Sigmoid colon (tissue), 7 donors: ENCODE measurements around the gene CCSER1. TPM values are rescaled to one million over a fixed set of nuclear protein-coding genes. Genes with fewer than 3 reads are reported as not detected.

Source experiments
- DNase-seq: peaks from one replicate; pipeline ENCODE4 v3.0.0-alpha.2; 2019
- H3K27ac ChIP-seq, 4 donors: fragments of 200-600 bp; sonication (generic); one replicate each; pipeline ENCODE4 v1.5.1; 2016 to 2019; ENCODE audit warnings: mild to moderate bottlenecking in 1 of 4
- H3K27me3 ChIP-seq, 3 donors: fragments of 200-600 bp; sonication (generic); one replicate each; pipeline ENCODE4 v1.5.1; 2019; ENCODE audit warnings: mild to moderate bottlenecking in 1 of 3
- H3K36me3 ChIP-seq, 4 donors: fragments of 200-600 bp; sonication (generic); one replicate each; pipeline ENCODE4 v1.5.1; 2016 to 2019
- H3K4me1 ChIP-seq, 4 donors: fragments of 200-600 bp; sonication (generic); one replicate each; pipeline ENCODE4 v1.5.1; 2017 to 2019
- H3K4me3 ChIP-seq, 4 donors: fragments of 200-600 bp; sonication (generic); one replicate each; pipeline ENCODE4 v1.5.1; 2017 to 2019; ENCODE audit warnings: mild to moderate bottlenecking in 2 of 4, moderate library complexity in 1 of 4
- H3K9me3 ChIP-seq, 4 donors: fragments of 200-600 bp in 3 of 4; sonication (generic) in 3 of 4; one replicate each; pipeline versions ENCODE4 v1.5.1 to v1.6.1; 2013 to 2019
- CTCF ChIP-seq, 4 experiments: fragments of 450-650 bp in 3 of 4; fragments of 200-600 bp in 1 of 4; IDR thresholded peaks; one replicate each; pipeline ENCODE4 v1.5.1; 2016 to 2019; ENCODE audit warnings: antibody characterized with exemption in 4 of 4, mild to moderate bottlenecking in 3 of 4, moderate library complexity in 2 of 4
- EP300 ChIP-seq, 4 donors: sonication (generic); formaldehyde crosslinking; IDR thresholded peaks; one replicate each; pipeline ENCODE4 v1.6.1; 2017; ENCODE audit warnings: antibody characterized with exemption in 4 of 4
- POLR2A ChIP-seq, 2 donors: fragments of 450-650 bp; IDR thresholded peaks; one replicate each; pipeline ENCODE4 v1.6.1; 2016; ENCODE audit warnings: antibody characterized with exemption in 2 of 2, mild to moderate bottlenecking in 2 of 2, moderate library complexity in 2 of 2
- POLR2AphosphoS5 ChIP-seq, 4 donors: sonication (generic); formaldehyde crosslinking; IDR thresholded peaks; one replicate each; pipeline ENCODE4 v1.6.1; 2017; ENCODE audit warnings: antibody characterized with exemption in 4 of 4
- WGBS, 2 donors: extraction: QIAGEN DNeasy Blood & Tissue Kit; methylation state at CpG; one replicate each; pipeline ENCODE4 v1.1.7; 2013; 5-methylcytosine and 5-hydroxymethylcytosine counted together
- intact Hi-C: fragments of 100-400 bp; cut with DNase I; formaldehyde crosslinking; loops from one replicate; pipeline ENCODE4 v1.15.1; 2023
- polyA plus RNA-seq, 3 donors: library from polyadenylated mRNA; stranded (reverse); fragments of 200-250 nt; gene quantifications; one replicate each; pipeline ENCODE4 v1.2.3, GENCODE V29; 2013
- total RNA-seq, 4 donors: library from RNA; depleted of rRNA; stranded (reverse); fragments of >200 nt; gene quantifications; one replicate each; pipeline ENCODE4 v1.1.0, GENCODE V29; 2016
- donor health status: healthy with polysubstance abuse.
- donor health status: Bipolar disorder and iron deficiency.
- donor health status: healthy.

Gene CCSER1
- total and polyA plus RNA-seq, 7 donors: 1.6 to 7.2 (median 4.2) TPM

DNA sequence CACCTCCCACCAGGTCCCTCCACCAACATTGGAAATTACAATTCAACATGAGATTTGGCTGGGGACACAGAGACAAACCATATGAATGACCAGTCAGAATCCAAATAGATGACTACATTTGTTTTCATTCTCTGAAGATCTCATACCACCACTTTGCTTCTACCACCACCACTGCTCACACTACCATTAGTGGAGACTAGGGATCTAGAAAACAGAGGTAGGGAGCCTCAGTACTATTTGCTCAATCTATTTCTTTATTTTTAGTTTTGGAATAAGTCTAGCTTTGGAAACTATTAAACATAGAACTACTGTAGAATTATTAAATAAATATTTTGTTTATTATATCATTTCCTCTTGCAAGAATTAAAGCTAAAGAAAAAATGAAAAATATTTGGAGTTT, 727.9 kb downstream of the CCSER1 start:
- Histone ChIP-seq H3K4me3 (no peak overlapping the region), H3K9me3 (no peaks in the 10 kb centered on the region), H3K4me1 (no peaks in the 10 kb centered on the region), H3K27me3 (no peaks in the 10 kb centered on the region), H3K36me3 (no peaks in the 10 kb centered on the region), H3K27ac (no peak overlapping the region)
- TF ChIP-seq POLR2A (IDR thresholded peaks at IDR 0.05) (no peak), EP300 (IDR thresholded peaks at IDR 0.05) (no peak), CTCF (IDR thresholded peaks at IDR 0.05) (no peak), POLR2AphosphoS5 (IDR thresholded peaks at IDR 0.05) (no peak)
- intact Hi-C loops: no loop called here
- no peak for DNase-seq

GRCh38 chr4:90857081-90857820, 730.1 kb downstream of the CCSER1 start:
- no peaks in the 10 kb centered on the region for H3K36me3 ChIP-seq
- H3K4me1 ChIP-seq: no peaks in the 10 kb centered on the region
- TF ChIP-seq POLR2A (IDR thresholded peaks at IDR 0.05) (no peak), POLR2AphosphoS5 (IDR thresholded peaks at IDR 0.05) (no peak), EP300 (IDR thresholded peaks at IDR 0.05) (no peak), CTCF (IDR thresholded peaks at IDR 0.05) (no peak)
- DNase-seq: no peak
- H3K27me3 ChIP-seq: no peaks in the 10 kb centered on the region
- no peak overlapping the region for H3K4me3 ChIP-seq
- intact Hi-C loops: no loop called here
- WGBS, 2 donors: 88 to 93% methylated on average over 2 of the region's 2 CpGs
- no peak overlapping the region for H3K27ac ChIP-seq
- no peaks in the 10 kb centered on the region for H3K9me3 ChIP-seq

GRCh38 chr4:90875791-90876190, 748.6 kb downstream of the CCSER1 start:
- Histone ChIP-seq H3K36me3 (no peaks in the 10 kb centered on the region), H3K9me3 (no peaks in the 10 kb centered on the region), H3K27ac (no peak overlapping the region), H3K27me3 (no peaks in the 10 kb centered on the region), H3K4me1 (no peaks in the 10 kb centered on the region), H3K4me3 (no peak overlapping the region)
- DNase-seq: no peak
- TF ChIP-seq CTCF (IDR thresholded peaks at IDR 0.05) (no peak), EP300 (IDR thresholded peaks at IDR 0.05) (no peak), POLR2A (IDR thresholded peaks at IDR 0.05) (no peak), POLR2AphosphoS5 (IDR thresholded peaks at IDR 0.05) (no peak)
- intact Hi-C loops: no loop called here
- 73 to 84% methylated on average over 2 of the region's 2 CpGs for WGBS, 2 donors

DNA sequence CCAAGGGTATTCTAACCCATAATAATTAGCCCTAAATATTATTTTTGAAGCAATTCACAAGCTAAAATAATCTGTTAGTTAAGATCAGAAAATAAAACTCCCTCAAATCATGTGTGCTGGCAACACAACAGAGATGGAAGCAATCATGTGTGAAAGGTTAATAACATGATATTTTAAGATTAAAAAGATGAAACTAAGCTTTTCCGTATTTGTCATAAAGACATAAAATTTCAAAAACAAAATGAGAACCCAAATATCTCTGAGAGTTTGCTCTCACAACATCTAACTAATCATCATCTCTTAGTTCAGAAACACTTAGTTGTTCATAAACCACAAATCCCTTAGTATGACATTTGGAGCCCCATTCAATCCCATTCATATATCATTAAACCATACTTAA, 749.1 kb downstream of the CCSER1 start:
- TF ChIP-seq POLR2AphosphoS5 (IDR thresholded peaks at IDR 0.05) (no peak), CTCF (IDR thresholded peaks at IDR 0.05) (no peak), EP300 (IDR thresholded peaks at IDR 0.05) (no peak), POLR2A (IDR thresholded peaks at IDR 0.05) (no peak)
- WGBS, 2 donors: 87 to 91% methylated on average over 1 of the region's 1 CpG
- H3K27ac ChIP-seq: no peak overlapping the region
- H3K4me3 ChIP-seq: no peak overlapping the region
- no peak for DNase-seq
- no peaks in the 10 kb centered on the region for H3K36me3 ChIP-seq
- intact Hi-C loops: no loop called here
- H3K9me3 ChIP-seq: no peaks in the 10 kb centered on the region
- H3K4me1 ChIP-seq: no peaks in the 10 kb centered on the region
- no peaks in the 10 kb centered on the region for H3K27me3 ChIP-seq

GRCh38 chr4:90883519-90883918, 756.3 kb downstream of the CCSER1 start:
- H3K27ac ChIP-seq: no peak overlapping the region
- H3K4me1 ChIP-seq: no peaks in the 10 kb centered on the region
- TF ChIP-seq POLR2A (IDR thresholded peaks at IDR 0.05) (no peak), CTCF (IDR thresholded peaks at IDR 0.05) (no peak), EP300 (IDR thresholded peaks at IDR 0.05) (no peak)
- intact Hi-C loops: no loop called here
- no peak overlapping the region for H3K4me3 ChIP-seq
- H3K27me3 ChIP-seq: no peaks in the 10 kb centered on the region
- WGBS, 2 donors: 63 to 84% methylated on average over 3 of the region's 3 CpGs
- H3K9me3 ChIP-seq: no peaks in the 10 kb centered on the region
- no peaks in the 10 kb centered on the region for H3K36me3 ChIP-seq
- DNase-seq: no peak
